ENCODE data around the gene MYO1C.

The MYO1C gene

GRCh38 chr17:1491443-1492248 is 840 bp downstream of the MYO1C start:
- H3K36me3 ChIP-seq (ENCODE audit: low read depth), result no peaks in the 10 kb centered on the region
- peak overlapping the region; percentile 93 for H3K27ac ChIP-seq (ENCODE audit: poor library complexity, severe bottlenecking)
- H3K4me1 ChIP-seq (ENCODE audit: insufficient read depth, poor library complexity, severe bottlenecking), result peaks cover 14% of the 10 kb centered on the region
- H3K9me3 ChIP-seq (ENCODE audit: severe bottlenecking), result no peaks in the 10 kb centered on the region
- H3K27me3 ChIP-seq (ENCODE audit: insufficient read depth, poor library complexity, severe bottlenecking), result no peaks in the 10 kb centered on the region
- DNase-seq (ENCODE audit: low spot score) (no peak), ATAC-seq (ENCODE audit: low read depth) (peak; percentile 43)
- peak overlapping the region; percentile 86 for H3K4me3 ChIP-seq (ENCODE audit: severe bottlenecking)
- no peak for TF ChIP-seq CTCF (IDR thresholded peaks at IDR 0.05; ENCODE audit: poor library complexity, severe bottlenecking)

GRCh38 chr17:1490643-1491442 is 1.6 kb downstream of the MYO1C start:
- Histone ChIP-seq H3K27ac (ENCODE audit: poor library complexity, severe bottlenecking) (peak overlapping the region; percentile 93), H3K4me1 (ENCODE audit: insufficient read depth, poor library complexity, severe bottlenecking) (peaks cover 16% of the 10 kb centered on the region), H3K4me3 (ENCODE audit: severe bottlenecking) (peak overlapping the region; percentile 86), H3K9me3 (ENCODE audit: severe bottlenecking) (no peaks in the 10 kb centered on the region), H3K27me3 (ENCODE audit: insufficient read depth, poor library complexity, severe bottlenecking) (no peaks in the 10 kb centered on the region), H3K36me3 (ENCODE audit: low read depth) (no peaks in the 10 kb centered on the region)
- no peak for TF ChIP-seq CTCF (IDR thresholded peaks at IDR 0.05; ENCODE audit: poor library complexity, severe bottlenecking)
- DNase-seq (ENCODE audit: low spot score) (no peak), ATAC-seq (ENCODE audit: low read depth) (peak; percentile 52)

- no peak for TF ChIP-seq CTCF (IDR thresholded peaks at IDR 0.05; ENCODE audit: poor library complexity, severe bottlenecking)
- no peaks in the 10 kb centered on the region for H3K27me3 ChIP-seq (ENCODE audit: insufficient read depth, poor library complexity, severe bottlenecking)
- ATAC-seq (ENCODE audit: low read depth) (no peak), DNase-seq (ENCODE audit: low spot score) (no peak)
- peak overlapping the region; percentile 37 for H3K4me3 ChIP-seq (ENCODE audit: severe bottlenecking)
- H3K36me3 ChIP-seq (ENCODE audit: low read depth), result peaks cover 7% of the 10 kb centered on the region
- peak overlapping the region; percentile 93 for H3K27ac ChIP-seq (ENCODE audit: poor library complexity, severe bottlenecking)
- H3K4me1 ChIP-seq (ENCODE audit: insufficient read depth, poor library complexity, severe bottlenecking), result peaks cover 16% of the 10 kb centered on the region
- no peaks in the 10 kb centered on the region for H3K9me3 ChIP-seq (ENCODE audit: severe bottlenecking)
Observed at GRCh38 chr17:1488826-1489270, 3.6 kb downstream of the MYO1C start.

GRCh38 chr17:1487939-1488825 is 4.3 kb downstream of the MYO1C start:
- no peak for DNase-seq (ENCODE audit: low spot score)

More at GRCh38 chr17:1487939-1488825, 4.3 kb downstream of the MYO1C start:
- peak overlapping the region; percentile 37 for H3K4me3 ChIP-seq (ENCODE audit: severe bottlenecking)
- ATAC-seq (ENCODE audit: low read depth), result peak; percentile 36
- TF ChIP-seq CTCF (IDR thresholded peaks at IDR 0.05; ENCODE audit: poor library complexity, severe bottlenecking), result peak; percentile 13
- peaks cover 16% of the 10 kb centered on the region for H3K4me1 ChIP-seq (ENCODE audit: insufficient read depth, poor library complexity, severe bottlenecking)
- H3K27me3 ChIP-seq (ENCODE audit: insufficient read depth, poor library complexity, severe bottlenecking), result no peaks in the 10 kb centered on the region
- H3K27ac ChIP-seq (ENCODE audit: poor library complexity, severe bottlenecking), result peak overlapping the region; percentile 93
- no peaks in the 10 kb centered on the region for H3K9me3 ChIP-seq (ENCODE audit: severe bottlenecking)
- H3K36me3 ChIP-seq (ENCODE audit: low read depth), result peaks cover 13% of the 10 kb centered on the region

Measured in RWPE2 (cell line).